ENCODE measurements around the gene STK26. TPM values are rescaled to one million over a fixed set of nuclear protein-coding genes. Genes with fewer than 3 reads are reported as not detected.

Gene STK26
- polyA plus RNA-seq, 3 donors: 11.7 to 25.1 (median 22.2) TPM

DNA sequence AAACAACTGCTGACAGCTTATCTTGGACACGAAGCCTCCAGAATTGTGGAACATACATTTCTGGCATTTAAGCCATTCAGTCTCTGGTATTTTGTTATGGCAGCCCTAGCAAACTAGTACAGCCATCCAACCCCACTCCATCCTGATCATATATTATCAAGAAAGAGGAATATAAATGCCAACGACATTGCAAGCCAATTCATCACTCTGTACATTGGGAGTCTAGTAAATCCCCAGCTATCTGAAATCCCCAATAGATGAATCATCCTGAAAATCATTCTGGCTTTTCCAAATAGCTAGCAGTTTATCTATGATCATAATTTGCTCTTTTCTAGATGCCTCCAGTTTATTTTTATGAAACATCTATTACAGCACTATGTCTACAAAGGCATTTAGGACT is 63.6 kb downstream of the STK26 start:
- Histone ChIP-seq H3K9ac (ENCODE audit: insufficient read depth, low read length, poor library complexity, severe bottlenecking) (no peak overlapping the region), H3K9me3 (replicated peaks in 1 of 2; ENCODE audit: control insufficient read depth in 1 of 2, insufficient read depth in 1 of 2, low read length in 2 of 2) (no peaks in the 10 kb centered on the region), H3K27ac (ENCODE audit: low read depth in 1 of 2, low read length in 2 of 2) (no peak overlapping the region), H3K79me2 (ENCODE audit: insufficient read depth, low read length) (no peaks in the 10 kb centered on the region), H3K4me1 (ENCODE audit: control insufficient read depth in 1 of 2, insufficient read depth in 2 of 2, low read length in 2 of 2) (peaks cover 9 to 16% of the 10 kb centered on the region in 2 donors), H2AFZ (ENCODE audit: insufficient read depth, low read depth, low read length, poor library complexity, severe bottlenecking) (no peak overlapping the region), H3K36me3 (replicated peaks in 1 of 2; ENCODE audit: control insufficient read depth in 1 of 2, insufficient read depth in 2 of 2, low read length in 2 of 2) (no peaks in the 10 kb centered on the region), H3K4me2 (replicated peaks; ENCODE audit: extremely low read depth, low read length, poor library complexity, severe bottlenecking) (no peak overlapping the region), H4K20me1 (ENCODE audit: insufficient read depth, low read length) (no peaks in the 10 kb centered on the region), H3K27me3 (ENCODE audit: control insufficient read depth in 2 of 2, insufficient read depth in 2 of 2, low read length in 2 of 2) (peaks cover 0 to 8% of the 10 kb centered on the region in 2 donors), H3K4me3 (replicated peaks in 1 of 3; ENCODE audit: low read depth in 2 of 3, low read length in 3 of 3) (no peak overlapping the region)
- Mint-ChIP-seq H3K4me3 (no peak overlapping the region), H3K9me3 (no peaks in the 10 kb centered on the region), H3K36me3 (no peaks in the 10 kb centered on the region), H3K27me3 (ENCODE audit: low read depth in 3 of 3) (peaks cover 0 to 21% (median 0%) of the 10 kb centered on the region in 3 donors), H3K4me1 (peaks cover 24% of the 10 kb centered on the region), H3K27ac (no peak overlapping the region)
- intact Hi-C loops (cut with micrococcal nuclease): no loop called here
- no CpG with 5 or more reads among the region's 2 CpGs for WGBS (ENCODE audit: insufficient coverage)
- TF ChIP-seq, protein P1, sequence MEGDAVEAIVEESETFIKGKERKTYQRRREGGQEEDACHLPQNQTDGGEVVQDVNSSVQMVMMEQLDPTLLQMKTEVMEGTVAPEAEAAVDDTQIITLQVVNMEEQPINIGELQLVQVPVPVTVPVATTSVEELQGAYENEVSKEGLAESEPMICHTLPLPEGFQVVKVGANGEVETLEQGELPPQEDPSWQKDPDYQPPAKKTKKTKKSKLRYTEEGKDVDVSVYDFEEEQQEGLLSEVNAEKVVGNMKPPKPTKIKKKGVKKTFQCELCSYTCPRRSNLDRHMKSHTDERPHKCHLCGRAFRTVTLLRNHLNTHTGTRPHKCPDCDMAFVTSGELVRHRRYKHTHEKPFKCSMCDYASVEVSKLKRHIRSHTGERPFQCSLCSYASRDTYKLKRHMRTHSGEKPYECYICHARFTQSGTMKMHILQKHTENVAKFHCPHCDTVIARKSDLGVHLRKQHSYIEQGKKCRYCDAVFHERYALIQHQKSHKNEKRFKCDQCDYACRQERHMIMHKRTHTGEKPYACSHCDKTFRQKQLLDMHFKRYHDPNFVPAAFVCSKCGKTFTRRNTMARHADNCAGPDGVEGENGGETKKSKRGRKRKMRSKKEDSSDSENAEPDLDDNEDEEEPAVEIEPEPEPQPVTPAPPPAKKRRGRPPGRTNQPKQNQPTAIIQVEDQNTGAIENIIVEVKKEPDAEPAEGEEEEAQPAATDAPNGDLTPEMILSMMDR (IDR thresholded peaks at IDR 0.05): no peak
- DNase-seq: peak in 1 of 3 donors; percentile 36

DNA sequence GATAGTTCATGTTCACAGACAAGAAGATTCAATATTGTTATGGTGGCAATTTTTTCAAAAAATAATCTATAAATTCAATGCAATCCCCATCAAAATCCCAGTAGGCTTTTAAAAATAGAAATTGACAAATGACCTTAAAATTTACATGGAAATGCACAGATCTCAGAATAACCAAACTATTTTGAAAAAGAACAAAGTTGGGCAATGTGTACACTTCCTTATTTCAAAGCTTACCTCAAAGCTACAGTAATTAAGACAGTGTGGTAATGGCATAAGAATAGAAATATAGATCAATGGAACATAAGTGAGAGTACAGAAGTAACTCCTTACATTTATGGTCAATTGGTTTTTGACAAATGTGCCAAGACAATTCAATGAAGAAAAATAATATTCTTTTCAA is 65.8 kb downstream of the STK26 start:
- Histone ChIP-seq H3K79me2 (ENCODE audit: insufficient read depth, low read length) (no peaks in the 10 kb centered on the region), H3K27ac (ENCODE audit: low read depth in 1 of 2, low read length in 2 of 2) (no peak overlapping the region), H2AFZ (ENCODE audit: insufficient read depth, low read depth, low read length, poor library complexity, severe bottlenecking) (no peak overlapping the region), H3K36me3 (replicated peaks in 1 of 2; ENCODE audit: control insufficient read depth in 1 of 2, insufficient read depth in 2 of 2, low read length in 2 of 2) (no peaks in the 10 kb centered on the region), H3K9ac (ENCODE audit: insufficient read depth, low read length, poor library complexity, severe bottlenecking) (no peak overlapping the region), H3K4me2 (replicated peaks; ENCODE audit: extremely low read depth, low read length, poor library complexity, severe bottlenecking) (no peak overlapping the region), H3K4me1 (ENCODE audit: control insufficient read depth in 1 of 2, insufficient read depth in 2 of 2, low read length in 2 of 2) (peaks cover 9 to 16% of the 10 kb centered on the region in 2 donors), H4K20me1 (ENCODE audit: insufficient read depth, low read length) (no peaks in the 10 kb centered on the region), H3K9me3 (replicated peaks in 1 of 2; ENCODE audit: control insufficient read depth in 1 of 2, insufficient read depth in 1 of 2, low read length in 2 of 2) (no peaks in the 10 kb centered on the region), H3K27me3 (ENCODE audit: control insufficient read depth in 2 of 2, insufficient read depth in 2 of 2, low read length in 2 of 2) (peaks cover 0 to 14% of the 10 kb centered on the region in 2 donors), H3K4me3 (replicated peaks in 1 of 3; ENCODE audit: low read depth in 2 of 3, low read length in 3 of 3) (no peak overlapping the region)
- Mint-ChIP-seq H3K27me3 (ENCODE audit: low read depth in 3 of 3) (peaks cover 0 to 15% (median 0%) of the 10 kb centered on the region in 3 donors), H3K4me3 (no peak overlapping the region), H3K36me3 (no peaks in the 10 kb centered on the region), H3K9me3 (no peaks in the 10 kb centered on the region), H3K4me1 (peaks cover 24% of the 10 kb centered on the region), H3K27ac (peak overlapping the region in 1 of 7 donors; percentile 4)
- TF ChIP-seq, protein P1 (IDR thresholded peaks at IDR 0.05): no peak
- intact Hi-C loops (cut with micrococcal nuclease): no loop called here
- DNase-seq: peak in 2 of 3 donors; percentile 20 to 37

Data from CD14-positive monocyte (primary cell).